ENCODE data around the gene DCUN1D2.
"Not testable (repeated sequence)": the region's sequence is repeated elsewhere in the genome, so short reads cannot be mapped to it uniquely, and the experiment has no call there.

DCUN1D2 gene

DNA sequence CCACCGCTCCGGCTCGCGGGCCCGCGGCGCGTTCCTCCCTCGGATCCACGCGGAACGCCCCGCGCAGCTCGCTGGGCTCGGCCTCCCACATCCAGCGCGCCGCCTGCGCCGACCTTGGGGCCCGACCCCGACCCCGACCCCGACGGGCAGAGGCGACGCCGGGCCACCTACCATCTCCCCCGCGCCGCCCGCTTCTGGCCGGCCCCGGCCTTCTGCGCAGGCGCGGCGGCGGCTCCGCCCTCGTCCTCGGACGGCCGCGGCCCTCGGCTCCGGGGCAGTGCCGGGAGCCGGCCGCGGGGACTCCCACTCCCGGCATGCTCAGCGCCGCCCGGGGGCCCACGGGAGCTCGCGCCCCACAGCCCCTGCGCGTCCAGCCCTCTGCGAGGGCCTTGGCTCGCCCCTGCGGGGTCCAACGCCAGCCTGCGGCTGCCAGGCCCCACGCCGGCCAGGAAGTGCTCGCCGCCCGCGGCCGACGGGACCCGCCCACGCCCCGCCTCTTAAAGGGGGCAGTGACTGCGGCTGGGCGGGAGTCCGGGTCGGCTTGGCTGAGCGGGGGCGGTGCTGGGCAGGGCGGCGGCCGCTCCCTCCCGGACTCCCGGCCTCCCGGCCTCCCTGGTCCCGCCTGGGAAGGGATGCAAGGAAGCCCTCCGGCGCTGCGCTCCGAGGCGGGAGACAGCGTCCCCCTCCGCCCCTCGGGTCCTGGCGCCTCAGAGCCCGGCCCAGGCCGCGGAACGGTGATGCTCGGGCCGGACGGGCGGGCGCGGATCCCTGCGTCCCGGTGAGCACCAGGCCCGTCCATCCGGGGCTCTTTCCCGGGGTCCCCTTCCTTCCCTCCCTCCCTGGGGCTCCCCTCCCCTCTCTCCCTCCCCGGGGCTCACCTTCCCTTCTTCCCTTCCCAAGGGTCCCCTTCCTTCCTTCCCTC, at the start of gene DCUN1D2:
Gene DCUN1D2, minus strand, starts transcription at position 216 of the 922 bp plus-strand sequence. Its CDS starts 42 bp downstream, at position 174.
- peak; percentile 70 to 71 for ATAC-seq

DNA sequence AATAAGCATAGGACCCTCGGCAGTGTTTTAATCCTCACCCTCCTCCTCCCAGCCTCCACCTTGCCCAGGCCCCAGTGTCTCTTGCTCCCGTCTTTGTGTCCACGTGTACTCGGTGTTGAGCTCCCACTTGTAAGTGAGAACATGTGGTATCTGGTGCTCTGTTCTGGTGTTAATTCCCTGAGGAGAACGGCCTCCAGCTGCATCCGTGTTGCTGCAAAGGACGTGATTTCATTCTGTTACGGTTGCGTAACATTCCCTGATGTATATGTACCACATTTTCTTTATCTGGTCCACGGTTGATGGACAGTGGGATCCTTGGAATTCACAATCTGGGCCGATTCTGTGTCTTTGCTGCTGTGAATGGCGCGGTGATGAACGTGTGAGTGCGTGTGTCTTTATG, 49.3 kb upstream of the DCUN1D2 start:
- no peak for ATAC-seq

DNA sequence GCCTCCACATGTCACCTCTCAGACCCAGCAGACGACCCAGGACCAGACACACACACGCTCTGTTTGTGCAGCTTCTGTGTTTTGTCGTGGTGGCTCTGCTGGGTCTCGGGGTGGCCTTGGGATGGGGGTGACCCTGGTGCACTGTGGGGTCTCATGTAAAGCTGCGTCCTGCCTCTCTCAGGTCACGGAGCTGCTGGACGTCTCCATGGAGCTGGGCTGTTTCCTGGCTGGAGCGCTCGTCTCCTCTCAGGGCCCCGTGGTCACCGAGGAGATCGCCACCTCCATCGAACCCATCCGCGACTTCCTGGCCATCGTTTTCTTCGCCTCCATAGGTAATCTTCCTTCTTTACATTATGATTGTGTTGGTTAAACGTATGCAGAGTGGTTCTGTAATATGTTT, 48.7 kb upstream of the DCUN1D2 start:
- ATAC-seq = no peak

DNA sequence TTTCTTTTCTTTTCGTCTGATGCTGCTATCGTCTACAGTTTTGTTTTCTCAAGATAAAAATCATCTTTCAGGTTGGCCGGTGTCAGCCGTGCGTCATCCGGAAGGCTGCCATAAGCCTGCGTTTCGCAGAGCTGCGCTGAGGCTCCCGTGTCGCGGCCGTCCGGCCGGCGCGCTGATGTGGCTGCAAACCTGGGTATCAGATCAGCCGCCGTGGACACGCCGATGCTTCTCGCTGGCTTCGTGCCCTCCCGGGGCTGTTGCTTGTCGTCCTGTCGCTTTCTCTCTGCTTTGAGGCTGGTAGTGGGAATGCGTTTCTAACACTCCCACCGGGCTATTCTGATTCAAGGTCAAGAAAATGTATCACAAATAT, 48.2 kb upstream of the DCUN1D2 start:
- ATAC-seq = no peak

DNA sequence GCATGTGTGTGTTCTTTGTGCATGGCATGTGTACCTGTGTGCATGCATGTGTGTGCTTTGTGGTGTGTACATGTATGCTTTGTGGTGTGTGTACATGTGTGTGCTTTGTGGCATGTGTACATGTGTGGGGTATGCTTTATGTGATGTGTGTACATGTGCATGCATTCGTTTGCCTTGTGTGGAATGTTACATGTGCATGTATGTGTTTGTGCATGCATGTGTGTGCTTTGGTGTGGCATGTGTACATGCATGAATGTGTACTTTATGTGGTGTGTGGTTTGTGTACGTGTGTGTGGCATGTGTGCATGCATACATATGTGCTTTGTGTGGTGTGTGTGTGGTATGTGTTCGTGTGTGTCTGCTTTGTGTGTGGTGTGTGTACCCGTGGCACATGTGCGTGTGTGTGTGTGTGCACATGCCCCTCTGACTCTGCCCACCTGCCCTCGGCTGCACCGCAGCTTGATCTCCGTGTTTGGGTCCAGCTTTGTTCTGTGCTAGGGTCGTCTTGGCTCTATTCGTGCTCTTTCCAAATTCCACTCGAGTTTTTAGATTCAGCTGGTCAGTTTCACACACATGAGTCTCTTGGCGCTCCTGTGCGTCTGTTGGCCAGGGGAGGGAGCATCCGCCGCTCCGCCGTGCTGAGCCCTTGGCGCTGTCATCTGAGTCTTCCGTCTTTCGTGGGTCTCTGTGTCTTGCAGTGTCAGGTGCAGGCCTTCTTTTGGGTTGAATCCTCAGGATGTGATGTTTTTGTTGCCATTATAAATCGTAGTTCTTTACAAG, 47.6 kb upstream of the DCUN1D2 start:
- no peak for ATAC-seq

DNA sequence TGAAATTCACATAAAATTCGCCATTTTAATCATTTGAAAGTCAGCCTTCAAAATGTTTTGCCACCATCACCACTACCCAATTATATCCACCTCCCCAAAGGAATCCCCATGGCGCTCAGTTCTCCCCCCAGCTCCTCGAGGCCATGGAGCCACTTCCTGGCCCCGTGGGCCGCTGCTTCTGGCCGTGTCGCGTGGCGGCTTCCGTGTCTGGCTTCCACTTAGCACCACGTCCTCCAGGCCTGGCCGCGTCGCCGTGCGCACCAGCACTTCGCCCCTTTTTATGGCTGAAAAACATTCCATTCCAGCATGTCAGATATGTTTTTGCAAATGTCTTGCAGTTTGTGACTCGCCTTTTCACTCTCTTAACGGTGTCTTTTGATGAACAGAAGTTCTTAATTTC, 46.7 kb upstream of the DCUN1D2 start:
- ATAC-seq = no peak

DNA sequence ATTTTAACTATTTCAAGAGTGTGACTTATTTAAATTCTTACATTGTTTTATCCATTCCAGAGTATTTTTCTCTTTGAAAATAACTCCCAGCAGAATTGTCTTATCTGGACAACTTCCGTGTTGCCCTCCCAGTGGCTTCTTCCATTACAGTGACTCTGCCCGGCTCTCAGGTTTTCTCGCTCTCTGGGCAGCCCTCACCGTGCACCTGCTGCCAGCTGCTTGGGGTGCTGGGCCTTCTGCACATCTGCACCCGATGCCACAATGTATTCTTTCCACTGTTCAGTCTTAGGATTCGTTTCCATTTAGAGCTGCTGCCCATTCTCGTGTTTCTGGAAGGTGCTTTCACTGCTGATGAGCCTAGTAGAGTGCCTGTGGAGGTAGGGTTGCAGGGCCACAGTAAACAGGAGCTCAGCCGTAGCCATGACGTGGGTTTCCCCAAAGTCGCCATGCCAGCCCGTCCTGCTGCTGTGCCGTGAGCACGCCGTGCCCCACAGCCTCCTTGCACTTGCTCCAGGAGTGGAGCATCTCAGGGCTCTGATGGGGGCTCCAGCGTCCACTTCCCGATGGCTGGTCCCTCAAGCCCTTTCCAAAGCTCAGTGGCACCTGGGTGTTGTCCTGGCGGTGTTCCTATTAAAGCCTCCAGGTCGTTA, 46.1 kb upstream of the DCUN1D2 start:
- ATAC-seq = no peak

DNA sequence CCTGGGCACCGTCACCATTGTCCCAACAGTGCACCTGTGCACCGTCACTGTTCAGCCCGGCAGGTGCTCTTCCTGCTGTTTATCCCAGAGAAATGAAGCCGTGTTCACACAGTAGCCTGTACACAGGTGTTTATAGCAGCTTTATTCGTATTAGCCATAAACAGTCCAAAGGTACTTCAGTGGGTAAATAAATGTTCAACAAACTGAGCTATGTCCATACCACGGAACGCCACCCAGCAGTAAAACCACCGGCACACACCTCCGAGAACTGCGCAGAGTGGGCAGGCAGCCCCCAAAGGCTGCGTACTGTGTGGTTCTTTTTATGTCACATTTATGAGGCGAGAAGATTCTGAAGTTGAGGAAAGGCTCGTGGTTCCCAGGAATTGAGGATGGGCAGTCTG, 44.9 kb upstream of the DCUN1D2 start:
- ATAC-seq = no peak

DNA sequence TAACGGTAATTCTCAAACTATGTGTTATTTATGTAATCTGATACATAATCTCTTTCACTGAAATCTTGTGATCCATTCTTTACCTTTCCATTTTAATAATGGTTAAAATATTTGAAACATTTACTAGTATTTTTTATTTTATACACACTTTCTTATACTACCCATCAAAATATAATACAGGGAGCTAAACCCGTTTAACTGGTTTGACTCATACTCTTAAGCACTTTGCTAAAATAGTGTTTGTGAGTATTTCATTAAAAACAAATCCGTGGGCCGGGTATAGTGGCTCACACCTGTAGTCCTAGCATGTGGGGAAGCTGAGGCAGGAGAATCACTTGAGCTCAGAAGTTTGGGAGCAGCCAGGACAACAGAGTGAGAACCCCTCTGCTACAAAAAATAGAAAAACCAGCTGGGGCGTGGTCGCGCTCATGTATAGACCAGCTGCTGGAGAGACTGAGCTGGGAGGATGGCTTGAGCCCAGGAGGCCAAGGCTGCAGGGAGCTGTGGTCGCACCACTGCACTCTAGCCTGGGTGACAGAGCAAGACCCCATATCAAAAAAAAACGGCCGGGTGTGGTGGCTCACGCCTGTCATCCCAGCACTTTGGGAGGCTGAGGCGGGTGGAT, 43.8 kb upstream of the DCUN1D2 start:
- no peak for ATAC-seq

DNA sequence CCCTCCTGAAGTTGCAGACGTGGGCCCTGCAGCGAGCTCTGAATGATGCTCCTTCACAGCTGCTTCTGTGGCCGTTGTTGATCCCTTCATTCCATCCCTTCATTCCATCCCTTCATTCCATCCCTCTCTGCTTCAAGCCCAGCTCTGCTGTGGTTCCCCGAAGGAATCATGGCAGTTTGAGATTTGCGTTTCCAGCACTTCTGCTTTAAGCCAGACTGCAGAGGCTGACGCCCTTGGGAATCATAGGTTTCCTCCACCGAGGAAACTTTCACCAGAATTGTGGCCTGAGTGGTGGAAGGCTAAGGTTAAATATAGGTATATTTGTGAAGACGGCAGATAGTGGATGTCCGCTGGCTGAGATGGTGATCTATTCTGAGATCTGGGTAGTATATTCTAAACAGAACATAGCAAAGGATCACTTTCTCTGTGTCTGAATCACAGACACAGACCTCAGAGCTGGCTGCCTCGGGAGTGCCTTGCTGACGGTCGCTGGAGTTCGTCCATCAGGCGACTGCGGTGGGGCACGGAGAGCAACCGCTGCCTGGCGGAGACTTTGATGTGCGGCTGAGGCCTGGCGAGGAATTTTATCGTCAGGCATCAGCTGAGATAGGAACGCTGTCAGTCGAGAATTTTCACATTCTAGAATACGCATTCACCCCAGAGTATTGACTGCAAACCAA, 42.8 kb upstream of the DCUN1D2 start:
- ATAC-seq = no peak

DNA sequence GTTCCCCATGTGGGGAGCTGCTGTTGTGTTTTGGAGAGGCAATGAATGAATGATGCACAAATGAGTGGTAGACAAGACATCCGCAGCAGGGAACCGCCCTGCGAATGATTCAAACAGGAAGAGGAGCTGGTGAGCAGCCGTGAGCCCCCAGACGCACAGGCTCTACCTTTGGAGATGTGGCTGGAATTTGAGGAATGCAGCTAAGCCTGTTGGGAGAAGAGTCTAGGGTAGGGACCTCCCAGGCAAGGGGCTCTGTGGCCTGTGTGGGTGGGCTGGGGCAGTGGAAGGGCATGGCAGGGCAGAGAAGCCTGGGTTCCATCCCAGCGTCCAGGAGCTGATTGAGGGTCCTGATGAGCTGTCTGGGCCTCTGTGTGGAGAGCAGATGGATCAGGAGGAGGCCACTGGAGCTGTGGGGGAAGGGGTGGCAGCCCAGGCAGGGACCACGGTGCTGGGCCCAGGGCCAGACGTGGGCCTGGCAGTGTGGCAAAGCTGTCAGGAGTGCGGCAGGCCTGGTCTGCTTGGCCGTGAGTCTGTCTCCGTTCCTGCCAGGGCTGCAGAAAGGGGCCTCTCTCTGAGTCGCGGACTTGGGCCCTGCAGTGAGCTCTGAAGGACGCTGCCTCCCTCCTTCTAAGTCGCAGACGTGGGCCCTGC, 41.8 kb upstream of the DCUN1D2 start:
- no peak for ATAC-seq

DNA sequence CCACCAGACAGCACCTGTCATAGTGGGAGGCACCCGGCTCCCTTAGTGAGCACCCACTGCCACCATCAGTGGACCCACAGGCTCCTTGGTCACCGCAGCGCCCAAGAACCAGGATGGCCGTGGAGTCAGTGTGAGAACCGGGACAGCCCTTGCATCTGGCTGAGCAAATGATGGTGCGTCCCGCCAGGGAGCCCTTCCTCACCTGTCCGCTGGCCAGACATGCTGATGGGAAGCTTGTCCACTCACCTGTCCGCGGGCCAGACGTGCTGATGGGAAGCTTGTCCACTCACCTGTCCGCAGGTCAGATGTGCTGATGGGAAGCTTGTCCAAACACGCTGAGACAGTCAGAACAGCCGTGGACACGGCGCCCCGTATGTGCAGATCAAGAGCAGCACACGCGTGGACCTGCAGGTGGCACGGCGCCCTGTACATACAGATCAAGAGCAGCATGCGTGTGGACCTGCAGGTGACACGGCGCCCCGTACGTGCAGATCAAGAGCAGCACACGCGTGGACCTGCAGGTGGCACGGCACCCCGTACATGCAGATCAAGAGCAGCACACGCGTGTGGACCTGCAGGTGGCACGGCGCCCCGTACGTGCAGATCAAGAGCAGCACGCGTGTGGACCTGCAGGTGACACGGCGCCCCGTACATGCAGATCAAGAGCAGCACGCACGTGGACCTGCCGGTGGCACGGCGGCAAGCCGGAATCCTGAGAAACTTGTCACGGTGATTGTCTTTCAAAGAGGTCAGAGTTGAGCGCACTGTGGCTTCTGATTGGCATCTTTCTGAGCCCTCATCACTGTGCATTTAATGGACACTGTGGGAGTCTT, 40.7 kb upstream of the DCUN1D2 start:
- no peak for ATAC-seq

DNA sequence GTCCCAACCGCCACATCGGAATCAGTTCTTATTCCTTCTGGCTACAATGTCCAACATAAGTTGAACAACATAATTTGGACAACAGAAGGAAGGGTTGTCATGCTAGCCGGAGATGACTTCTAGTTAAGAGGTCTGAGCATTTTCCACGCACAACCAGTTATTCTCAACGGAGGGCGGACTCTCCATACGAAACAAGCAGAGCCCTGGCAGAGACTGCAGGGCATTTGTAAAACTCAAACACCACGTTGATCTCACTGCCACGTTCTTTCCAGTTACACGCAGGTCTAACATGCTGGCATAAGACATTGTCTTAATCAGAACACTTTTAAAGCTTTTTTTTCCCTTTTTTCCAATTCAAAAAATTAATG, 38.3 kb upstream of the DCUN1D2 start:
- ATAC-seq = no peak

DNA sequence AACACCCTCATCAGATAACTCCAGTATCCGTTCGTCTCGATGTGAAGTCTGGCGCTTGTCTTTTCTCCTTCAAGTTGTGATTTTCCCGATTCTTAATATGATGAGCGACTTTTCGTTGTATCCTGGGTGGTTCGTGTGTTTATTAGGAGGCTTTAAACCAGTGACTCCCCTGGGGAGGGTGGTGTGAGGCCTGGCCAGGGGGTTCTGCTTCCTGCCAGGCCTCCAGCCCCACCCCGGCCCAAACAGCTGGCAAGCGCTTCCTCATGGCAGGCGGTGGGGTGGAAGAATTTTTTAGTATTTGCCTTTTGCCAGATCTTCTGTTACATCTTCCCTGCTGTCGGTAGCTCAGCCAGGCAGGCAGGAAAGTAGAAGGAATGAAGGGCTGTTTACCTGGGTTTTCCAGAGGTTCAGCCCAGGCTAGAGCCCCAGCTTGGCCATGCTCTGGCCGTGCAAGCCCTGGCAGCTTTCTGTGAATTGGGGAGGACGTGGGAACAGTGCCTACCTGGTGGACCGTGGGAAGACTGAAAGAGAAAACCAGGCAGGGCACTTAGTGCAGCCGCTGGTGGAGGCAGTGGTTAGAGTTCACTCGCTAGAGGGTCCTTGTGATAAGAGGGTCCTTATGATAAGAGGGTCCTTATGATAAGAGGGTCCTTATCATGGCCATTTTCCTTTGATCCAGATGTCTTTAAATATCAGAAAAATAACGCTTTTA, 37.7 kb upstream of the DCUN1D2 start:
- no peak for ATAC-seq

DNA sequence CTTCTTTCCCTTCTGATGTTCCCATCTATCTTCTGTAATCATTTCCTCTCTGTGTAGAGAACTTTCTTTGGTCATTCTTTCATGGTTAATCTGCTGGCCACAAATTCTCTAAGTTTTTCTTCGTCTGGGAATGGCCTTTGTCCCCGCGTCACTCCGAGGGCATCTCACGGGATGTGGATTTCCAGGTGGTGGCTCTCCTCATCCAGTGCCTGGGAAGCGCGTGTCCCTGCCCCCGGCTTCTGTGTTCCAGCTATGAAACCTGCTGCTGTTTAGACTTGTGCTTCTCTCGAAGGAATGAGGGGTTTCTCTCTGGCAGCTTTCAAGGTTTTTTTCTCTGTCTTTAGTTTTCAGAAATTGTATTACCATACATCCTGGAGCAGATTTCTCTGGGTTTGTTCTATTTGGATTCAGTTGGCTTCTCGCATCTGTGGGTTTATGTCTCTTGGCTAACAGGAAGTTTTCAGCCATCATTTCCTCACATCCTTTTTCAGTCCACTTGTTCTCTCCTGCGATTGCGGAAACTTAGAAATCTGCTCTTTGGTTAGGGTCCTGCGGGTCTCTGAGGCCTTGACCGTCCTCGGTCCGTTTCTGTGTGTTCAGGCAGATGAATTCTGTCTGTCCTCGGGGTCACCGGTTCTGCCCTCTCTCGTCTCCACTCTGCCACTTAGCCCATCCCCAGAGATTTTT, 36.9 kb upstream of the DCUN1D2 start:
- no peak for ATAC-seq

DNA sequence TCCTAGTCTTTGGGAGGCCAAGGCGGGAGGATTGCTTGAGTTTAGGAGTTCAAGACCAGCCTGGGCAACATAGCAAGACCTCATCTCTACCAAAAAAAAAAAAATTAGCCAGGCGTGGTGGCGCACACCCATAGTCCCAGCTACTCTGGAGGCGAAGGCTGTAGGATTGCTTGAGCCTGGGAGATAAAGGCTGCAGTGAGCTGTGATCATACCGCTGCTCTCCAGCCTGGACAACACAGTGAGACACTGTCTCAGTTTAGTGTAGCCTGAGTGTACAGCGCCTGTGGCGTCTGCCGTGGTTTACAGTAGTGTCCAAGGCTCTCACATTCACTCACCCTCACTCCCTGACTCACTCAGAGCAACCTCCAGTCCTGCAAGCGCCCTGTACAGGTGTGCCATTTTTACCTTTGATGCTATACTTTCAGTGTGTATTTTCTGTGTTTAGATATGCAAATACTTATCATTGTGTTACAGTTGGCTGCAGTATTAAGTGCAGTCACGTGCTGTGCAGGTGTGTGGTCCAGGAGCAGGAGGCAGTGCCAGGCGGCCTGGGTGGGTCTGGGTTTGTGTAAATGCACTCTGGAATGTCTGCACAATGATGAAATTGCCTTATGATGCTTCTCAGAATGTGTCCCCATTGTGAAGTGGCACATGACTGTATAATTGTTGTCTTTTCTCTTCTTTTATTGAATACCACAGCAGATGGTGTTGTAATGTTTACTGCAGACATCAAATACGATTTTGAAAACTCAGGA, 36.1 kb upstream of the DCUN1D2 start:
- no peak for ATAC-seq

DNA sequence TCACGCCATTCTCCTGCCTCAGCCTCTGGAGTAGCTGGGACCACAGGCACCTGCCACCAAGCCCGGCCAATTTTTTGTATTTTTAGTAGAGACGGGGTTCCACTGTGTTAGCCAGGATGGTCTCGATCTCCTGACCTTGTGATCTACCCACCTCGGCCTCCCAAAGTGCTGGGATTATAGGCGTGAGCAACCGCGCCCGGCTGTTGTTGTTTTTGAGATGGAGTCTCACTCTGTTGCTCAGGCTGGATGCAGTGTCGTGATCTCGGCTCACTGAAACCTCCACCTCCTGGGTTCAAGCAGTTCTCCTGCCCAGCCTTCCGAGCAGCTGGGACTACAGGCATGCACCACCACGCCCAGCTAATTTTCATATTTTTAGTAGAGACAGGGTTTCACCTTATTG, 31.9 kb upstream of the DCUN1D2 start:
- ATAC-seq = not testable (repeated sequence)

DNA sequence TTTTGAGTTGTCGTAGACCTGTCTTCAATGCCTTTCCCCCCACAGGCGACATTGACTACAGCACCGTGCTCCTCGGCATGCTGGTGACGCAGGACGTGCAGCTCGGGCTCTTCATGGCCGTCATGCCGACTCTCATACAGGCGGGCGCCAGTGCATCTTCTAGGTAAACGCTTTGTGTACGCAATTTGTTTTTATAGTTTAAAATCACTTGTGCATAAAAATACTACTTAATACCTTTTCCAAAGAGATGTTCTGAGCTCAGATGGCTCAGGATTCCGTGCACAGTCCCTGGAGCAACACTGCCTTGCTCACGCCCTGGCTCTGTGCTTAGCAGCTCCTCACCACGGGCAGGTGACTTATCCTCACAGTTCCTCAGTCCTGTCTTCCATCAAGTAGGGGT, 30.1 kb upstream of the DCUN1D2 start:
- no peak for ATAC-seq

DNA sequence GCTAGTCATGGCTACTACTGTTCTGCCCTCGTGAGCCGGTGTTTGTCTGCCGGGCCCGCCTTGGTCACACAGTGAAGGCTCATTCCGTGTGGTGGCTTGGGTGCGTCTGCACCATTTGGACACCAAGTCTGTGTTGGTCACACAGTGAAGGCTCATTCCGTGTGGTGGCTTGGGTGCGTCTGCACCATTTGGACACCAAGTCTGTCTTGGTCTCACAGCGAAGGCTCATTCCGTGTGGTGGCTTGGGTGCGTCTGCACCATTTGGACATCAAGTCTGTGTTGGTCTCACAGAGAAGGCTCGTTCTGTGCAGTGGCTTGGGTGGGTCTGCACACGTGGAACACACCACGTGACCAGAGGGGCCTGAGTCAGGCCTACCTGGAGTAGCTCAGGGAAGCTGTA, 29.0 kb upstream of the DCUN1D2 start:
- ATAC-seq = no peak
